Ovary (tissue), 3 donors: ENCODE measurements around the gene ENTHD1.

ENCODE experiments used
- POLR2A ChIP-seq: fragments of 450-650 bp; IDR thresholded peaks from one replicate; pipeline ENCODE4 v1.6.1; 2017; ENCODE audit warnings: antibody characterized with exemption, mild to moderate bottlenecking, moderate library complexity
- TF ChIP-seq, protein P1 (sequence below), 3 donors: fragments of 450-650 bp in 2 of 3; fragments of 200-600 bp in 1 of 3; IDR thresholded peaks; one replicate each; pipeline versions ENCODE4 v1.5.1 to v1.8.0; 2016 to 2022; ENCODE audit warnings: antibody characterized with exemption in 3 of 3, mild to moderate bottlenecking in 1 of 3
- donor health status: DM: no; HTN: no; CAD: no.

GRCh38 chr22:39923696-39924095 is 30.1 kb upstream of the ENTHD1 start:
- TF ChIP-seq, protein P1, sequence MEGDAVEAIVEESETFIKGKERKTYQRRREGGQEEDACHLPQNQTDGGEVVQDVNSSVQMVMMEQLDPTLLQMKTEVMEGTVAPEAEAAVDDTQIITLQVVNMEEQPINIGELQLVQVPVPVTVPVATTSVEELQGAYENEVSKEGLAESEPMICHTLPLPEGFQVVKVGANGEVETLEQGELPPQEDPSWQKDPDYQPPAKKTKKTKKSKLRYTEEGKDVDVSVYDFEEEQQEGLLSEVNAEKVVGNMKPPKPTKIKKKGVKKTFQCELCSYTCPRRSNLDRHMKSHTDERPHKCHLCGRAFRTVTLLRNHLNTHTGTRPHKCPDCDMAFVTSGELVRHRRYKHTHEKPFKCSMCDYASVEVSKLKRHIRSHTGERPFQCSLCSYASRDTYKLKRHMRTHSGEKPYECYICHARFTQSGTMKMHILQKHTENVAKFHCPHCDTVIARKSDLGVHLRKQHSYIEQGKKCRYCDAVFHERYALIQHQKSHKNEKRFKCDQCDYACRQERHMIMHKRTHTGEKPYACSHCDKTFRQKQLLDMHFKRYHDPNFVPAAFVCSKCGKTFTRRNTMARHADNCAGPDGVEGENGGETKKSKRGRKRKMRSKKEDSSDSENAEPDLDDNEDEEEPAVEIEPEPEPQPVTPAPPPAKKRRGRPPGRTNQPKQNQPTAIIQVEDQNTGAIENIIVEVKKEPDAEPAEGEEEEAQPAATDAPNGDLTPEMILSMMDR (IDR thresholded peaks at IDR 0.05) = no peak
- TF ChIP-seq POLR2A = no peak
